Measurements from ENCODE around the gene CNTNAP5.

GRCh38 chr2:124319577-124319976 lies 294.5 kb downstream of the CNTNAP5 start:
- TF ChIP-seq, protein P1, sequence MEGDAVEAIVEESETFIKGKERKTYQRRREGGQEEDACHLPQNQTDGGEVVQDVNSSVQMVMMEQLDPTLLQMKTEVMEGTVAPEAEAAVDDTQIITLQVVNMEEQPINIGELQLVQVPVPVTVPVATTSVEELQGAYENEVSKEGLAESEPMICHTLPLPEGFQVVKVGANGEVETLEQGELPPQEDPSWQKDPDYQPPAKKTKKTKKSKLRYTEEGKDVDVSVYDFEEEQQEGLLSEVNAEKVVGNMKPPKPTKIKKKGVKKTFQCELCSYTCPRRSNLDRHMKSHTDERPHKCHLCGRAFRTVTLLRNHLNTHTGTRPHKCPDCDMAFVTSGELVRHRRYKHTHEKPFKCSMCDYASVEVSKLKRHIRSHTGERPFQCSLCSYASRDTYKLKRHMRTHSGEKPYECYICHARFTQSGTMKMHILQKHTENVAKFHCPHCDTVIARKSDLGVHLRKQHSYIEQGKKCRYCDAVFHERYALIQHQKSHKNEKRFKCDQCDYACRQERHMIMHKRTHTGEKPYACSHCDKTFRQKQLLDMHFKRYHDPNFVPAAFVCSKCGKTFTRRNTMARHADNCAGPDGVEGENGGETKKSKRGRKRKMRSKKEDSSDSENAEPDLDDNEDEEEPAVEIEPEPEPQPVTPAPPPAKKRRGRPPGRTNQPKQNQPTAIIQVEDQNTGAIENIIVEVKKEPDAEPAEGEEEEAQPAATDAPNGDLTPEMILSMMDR (IDR thresholded peaks at IDR 0.05): no peak
- TF ChIP-seq POLR2A (IDR thresholded peaks at IDR 0.05): no peak
- TF ChIP-seq EP300 (IDR thresholded peaks at IDR 0.05; ENCODE audit: low read depth): no peak
